ENCODE measurements around the gene FAM181A. TPM values are rescaled to one million over a fixed set of nuclear protein-coding genes. Genes with fewer than 3 reads are reported as not detected.

FAM181A gene
- polyA plus RNA-seq, 1 donor from 2014 or later, result 0.43 TPM

DNA sequence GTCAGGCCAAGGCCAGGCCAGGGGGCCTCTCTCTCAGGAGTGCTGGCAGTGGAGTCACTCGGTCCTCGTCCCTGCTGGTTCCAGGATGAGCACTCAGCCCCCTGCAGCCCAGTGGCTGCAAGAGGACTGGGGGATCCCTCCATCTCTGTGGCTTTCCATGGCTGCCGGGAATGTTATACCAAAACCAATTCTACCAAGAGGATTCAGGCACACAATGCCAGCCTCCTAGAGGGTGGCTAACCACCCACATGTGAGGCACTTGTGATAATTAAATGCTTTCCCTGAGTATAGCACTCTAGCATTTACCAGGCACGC lies 27.3 kb downstream of the FAM181A start:
- H2AFZ ChIP-seq (ENCODE audit: low read depth, low read length), result no peak overlapping the region
- no peak overlapping the region for H3K4me3 ChIP-seq (ENCODE audit: low read length)
- no peak overlapping the region for H3K9ac ChIP-seq (ENCODE audit: low read length)
- H3K27ac ChIP-seq (ENCODE audit: low read length), result no peak overlapping the region
- no peaks in the 10 kb centered on the region for H3K79me2 ChIP-seq (replicated peaks; ENCODE audit: insufficient read depth, low read length)
- H3K9me3 ChIP-seq (ENCODE audit: low read length), result no peaks in the 10 kb centered on the region
- no peaks in the 10 kb centered on the region for H3K9me2 ChIP-seq (ENCODE audit: insufficient read depth, low read length)
- H3K4me2 ChIP-seq (ENCODE audit: low read length), result no peak overlapping the region
- no peaks in the 10 kb centered on the region for H3K27me3 ChIP-seq (ENCODE audit: insufficient read depth, low read depth, low read length)
- no peaks in the 10 kb centered on the region for H3K36me3 ChIP-seq (ENCODE audit: insufficient read depth, low read length)
- no peaks in the 10 kb centered on the region for H4K20me1 ChIP-seq (ENCODE audit: insufficient read depth)
- no peak for TF ChIP-seq TAF1 (IDR thresholded peaks at IDR 0.05; ENCODE audit: low read depth)
- TF ChIP-seq MXI1 (conservative IDR thresholded peaks at IDR 0.05; ENCODE audit: poor library complexity, severe bottlenecking), result no peak
- no peak for TF ChIP-seq RAD21 (conservative IDR thresholded peaks at IDR 0.05)
- H3F3A ChIP-seq (ENCODE audit: insufficient read depth, low read length, poor library complexity, severe bottlenecking), result no peaks in the 10 kb centered on the region

- no peaks in the 10 kb centered on the region for H3K9me3 ChIP-seq (ENCODE audit: low read length)
- H4K20me1 ChIP-seq (ENCODE audit: insufficient read depth), result no peaks in the 10 kb centered on the region
- no peaks in the 10 kb centered on the region for H3K27me3 ChIP-seq (ENCODE audit: insufficient read depth, low read depth, low read length)
- no peak overlapping the region for H3K4me3 ChIP-seq (ENCODE audit: low read length)
- no peaks in the 10 kb centered on the region for H3K79me2 ChIP-seq (replicated peaks; ENCODE audit: insufficient read depth, low read length)
- H3K27ac ChIP-seq (ENCODE audit: low read length), result no peak overlapping the region
- H2AFZ ChIP-seq (ENCODE audit: low read depth, low read length), result no peak overlapping the region
- no peak overlapping the region for H3K9ac ChIP-seq (ENCODE audit: low read length)
- no peaks in the 10 kb centered on the region for H3F3A ChIP-seq (ENCODE audit: insufficient read depth, low read length, poor library complexity, severe bottlenecking)
- H3K9me2 ChIP-seq (ENCODE audit: insufficient read depth, low read length), result no peaks in the 10 kb centered on the region
- no peak overlapping the region for H3K4me2 ChIP-seq (ENCODE audit: low read length)
- H3K36me3 ChIP-seq (ENCODE audit: insufficient read depth, low read length), result no peaks in the 10 kb centered on the region
- no peak for TF ChIP-seq TAF1 (IDR thresholded peaks at IDR 0.05; ENCODE audit: low read depth)
- no peak for TF ChIP-seq RAD21 (conservative IDR thresholded peaks at IDR 0.05)
- TF ChIP-seq EZH2 (IDR thresholded peaks at IDR 0.05; ENCODE audit: borderline replicate concordance, insufficient read depth, low read length, poor library complexity, severe bottlenecking), result no peak
- TF ChIP-seq, protein P1, sequence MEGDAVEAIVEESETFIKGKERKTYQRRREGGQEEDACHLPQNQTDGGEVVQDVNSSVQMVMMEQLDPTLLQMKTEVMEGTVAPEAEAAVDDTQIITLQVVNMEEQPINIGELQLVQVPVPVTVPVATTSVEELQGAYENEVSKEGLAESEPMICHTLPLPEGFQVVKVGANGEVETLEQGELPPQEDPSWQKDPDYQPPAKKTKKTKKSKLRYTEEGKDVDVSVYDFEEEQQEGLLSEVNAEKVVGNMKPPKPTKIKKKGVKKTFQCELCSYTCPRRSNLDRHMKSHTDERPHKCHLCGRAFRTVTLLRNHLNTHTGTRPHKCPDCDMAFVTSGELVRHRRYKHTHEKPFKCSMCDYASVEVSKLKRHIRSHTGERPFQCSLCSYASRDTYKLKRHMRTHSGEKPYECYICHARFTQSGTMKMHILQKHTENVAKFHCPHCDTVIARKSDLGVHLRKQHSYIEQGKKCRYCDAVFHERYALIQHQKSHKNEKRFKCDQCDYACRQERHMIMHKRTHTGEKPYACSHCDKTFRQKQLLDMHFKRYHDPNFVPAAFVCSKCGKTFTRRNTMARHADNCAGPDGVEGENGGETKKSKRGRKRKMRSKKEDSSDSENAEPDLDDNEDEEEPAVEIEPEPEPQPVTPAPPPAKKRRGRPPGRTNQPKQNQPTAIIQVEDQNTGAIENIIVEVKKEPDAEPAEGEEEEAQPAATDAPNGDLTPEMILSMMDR (IDR thresholded peaks at IDR 0.05; ENCODE audit: poor library complexity, severe bottlenecking), result no peak
- TF ChIP-seq SMC3 (conservative IDR thresholded peaks at IDR 0.05; ENCODE audit: poor library complexity), result no peak
- TF ChIP-seq EP300 (conservative IDR thresholded peaks at IDR 0.05; ENCODE audit: poor library complexity, severe bottlenecking), result no peak
- TF ChIP-seq REST (IDR thresholded peaks at IDR 0.05; ENCODE audit: borderline replicate concordance), result no peak
These were observed 28.0 kb downstream of the FAM181A start for GRCh38 chr14:93954900-93955849.
